Measurements from ENCODE around the gene DENND1A. TPM values are rescaled to one million over a fixed set of nuclear protein-coding genes. Genes with fewer than 3 reads are reported as not detected.

DENND1A gene
- total RNA-seq, 1 donor from 2014 or later, result 12.7 TPM

GRCh38 chr9:123378025-123378424, 551.9 kb downstream of the DENND1A start:
- Histone ChIP-seq H3K79me2 (ENCODE audit: insufficient read depth, low read length) (no peaks in the 10 kb centered on the region), H3K9ac (ENCODE audit: low read length) (no peak overlapping the region), H3K9me3 (ENCODE audit: insufficient read depth, low read depth, low read length) (no peaks in the 10 kb centered on the region), H3K27me3 (ENCODE audit: insufficient read depth, low read length) (peaks cover 13% of the 10 kb centered on the region), H3K36me3 (ENCODE audit: insufficient read depth, low read length) (no peaks in the 10 kb centered on the region), H4K20me1 (ENCODE audit: insufficient read depth, low read length) (no peaks in the 10 kb centered on the region), H3K4me1 (ENCODE audit: insufficient read depth, low read length) (peaks cover 13% of the 10 kb centered on the region), H2AFZ (ENCODE audit: low read depth, low read length) (no peak overlapping the region), H3K4me3 (ENCODE audit: insufficient read depth, low read depth, low read length) (no peak overlapping the region), H3K4me2 (ENCODE audit: low read length) (no peak overlapping the region), H3K27ac (ENCODE audit: low read depth, low read length) (no peak overlapping the region)
- TF ChIP-seq EZH2 (IDR thresholded peaks at IDR 0.05; ENCODE audit: insufficient read depth, low read length) (no peak), CTCF (IDR thresholded peaks at IDR 0.05; ENCODE audit: insufficient read depth, low read depth, low read length) (no peak)
- no peak overlapping the region for H3K4me3 Mint-ChIP-seq (ENCODE audit: unreplicated experiment)
- H3K4me1 Mint-ChIP-seq (ENCODE audit: low read depth, unreplicated experiment), result peaks cover 5% of the 10 kb centered on the region
- H3K36me3 Mint-ChIP-seq (ENCODE audit: low read depth, unreplicated experiment), result no peaks in the 10 kb centered on the region
- FAIRE-seq (no peak), DNase-seq (ENCODE audit: low read depth) (no peak)
- H3K27me3 Mint-ChIP-seq (ENCODE audit: low read depth, unreplicated experiment), result peaks cover 7% of the 10 kb centered on the region
- no peaks in the 10 kb centered on the region for H3K9me3 Mint-ChIP-seq (ENCODE audit: unreplicated experiment)
- no peak overlapping the region for H3K27ac Mint-ChIP-seq (ENCODE audit: unreplicated experiment)

- FAIRE-seq, result no peak
- peaks cover under 1% of the 10 kb centered on the region for H3K36me3 Mint-ChIP-seq (ENCODE audit: low read depth, unreplicated experiment)
- Histone ChIP-seq H3K27ac (ENCODE audit: low read depth, low read length) (no peak overlapping the region), H3K4me1 (ENCODE audit: insufficient read depth, low read length) (peaks cover 13% of the 10 kb centered on the region), H2AFZ (ENCODE audit: low read depth, low read length) (no peak overlapping the region), H3K79me2 (ENCODE audit: insufficient read depth, low read length) (no peaks in the 10 kb centered on the region), H3K4me2 (ENCODE audit: low read length) (no peak overlapping the region), H4K20me1 (ENCODE audit: insufficient read depth, low read length) (no peaks in the 10 kb centered on the region), H3K9me3 (ENCODE audit: insufficient read depth, low read depth, low read length) (no peaks in the 10 kb centered on the region), H3K27me3 (ENCODE audit: insufficient read depth, low read length) (peaks cover 18% of the 10 kb centered on the region), H3K36me3 (ENCODE audit: insufficient read depth, low read length) (no peaks in the 10 kb centered on the region), H3K9ac (ENCODE audit: low read length) (no peak overlapping the region), H3K4me3 (ENCODE audit: insufficient read depth, low read depth, low read length) (no peak overlapping the region)
- peaks cover 7% of the 10 kb centered on the region for H3K4me1 Mint-ChIP-seq (ENCODE audit: low read depth, unreplicated experiment)
- peak; percentile 16 for DNase-seq (ENCODE audit: low read depth)
- no peaks in the 10 kb centered on the region for H3K9me3 Mint-ChIP-seq (ENCODE audit: unreplicated experiment)
- H3K27ac Mint-ChIP-seq (ENCODE audit: unreplicated experiment), result no peak overlapping the region
- peaks cover 13% of the 10 kb centered on the region for H3K27me3 Mint-ChIP-seq (ENCODE audit: low read depth, unreplicated experiment)
- no peak overlapping the region for H3K4me3 Mint-ChIP-seq (ENCODE audit: unreplicated experiment)
- TF ChIP-seq EZH2 (IDR thresholded peaks at IDR 0.05; ENCODE audit: insufficient read depth, low read length), result no peak
- no peak for TF ChIP-seq CTCF (IDR thresholded peaks at IDR 0.05; ENCODE audit: insufficient read depth, low read depth, low read length)
Measured at GRCh38 chr9:123377211-123377971, 552.5 kb downstream of the DENND1A start.

Data from astrocyte (in vitro differentiated cells and primary cell).